Colonic mucosa (tissue), 4 donors: ENCODE data around the gene HOXC9. TPM values are rescaled to one million over a fixed set of nuclear protein-coding genes. Genes with fewer than 3 reads are reported as not detected.

ENCODE experiments used
- DNase-seq: peaks from one replicate; pipeline ENCODE4 v3.0.0-alpha.2; 2020
- H3K27ac ChIP-seq: fragments of 200-600 bp; one replicate; pipeline ENCODE4 v1.8.0; 2021
- H3K27me3 ChIP-seq: fragments of 200-600 bp; one replicate; pipeline ENCODE4 v1.8.0; 2021
- H3K36me3 ChIP-seq: fragments of 200-600 bp; one replicate; pipeline ENCODE4 v1.8.0; 2021
- H3K4me1 ChIP-seq: fragments of 200-600 bp; one replicate; pipeline ENCODE4 v1.8.0; 2021; ENCODE audit warnings: mild to moderate bottlenecking
- H3K4me3 ChIP-seq: fragments of 200-600 bp; one replicate; pipeline ENCODE4 v1.8.0; 2021
- H3K9ac ChIP-seq, 2 donors: one replicate each; pipeline ENCODE4 v1.7.0; 2013; ENCODE audit warnings: control low read depth in 2 of 2, low read depth in 2 of 2, low read length in 2 of 2
- H3K9me3 ChIP-seq: fragments of 200-600 bp; one replicate; pipeline ENCODE4 v1.8.0; 2021
- CTCF ChIP-seq: fragments of 200-600 bp; IDR thresholded peaks from one replicate; pipeline ENCODE4 v1.8.0; 2022; ENCODE audit warnings: antibody characterized with exemption, mild to moderate bottlenecking
- intact Hi-C: fragments of 100-400 bp; cut with DNase I; formaldehyde crosslinking; loops from one replicate; pipeline ENCODE4 v1.14.1; 2022
- total RNA-seq, 2 donors: library from RNA; stranded (reverse); fragmentation: NEBNext Ultra II Directional in 1 of 2; extraction: Animal tissue kit (Norgen Biotek cat#: 25700) in 1 of 2; gene quantifications; one replicate each; pipeline ENCODE4 v1.2.1, GENCODE V29; 2021
- donor health status: healthy.
- donor health status: DM: no; HTN: no; CAD: no.
- donor health status: DM: no; HTN: no; CAD: no.

Gene HOXC9
- total RNA-seq, 2 donors from 2014 or later: not detected

GRCh38 chr12:53976172-53976822 lies 23.7 kb upstream of the HOXC9 start:
- Histone ChIP-seq H3K27ac (no peak overlapping the region), H3K4me1 (no peaks in the 10 kb centered on the region), H3K27me3 (peaks cover 92% of the 10 kb centered on the region), H3K4me3 (no peak overlapping the region), H3K36me3 (no peaks in the 10 kb centered on the region), H3K9ac (no peak overlapping the region), H3K9me3 (no peaks in the 10 kb centered on the region)
- DNase-seq: no peak
- TF ChIP-seq CTCF: no peak
- intact Hi-C loops: no loop called here

GRCh38 chr12:53976823-53977595 lies 23.0 kb upstream of the HOXC9 start:
- DNase-seq: no peak
- TF ChIP-seq CTCF: no peak
- Histone ChIP-seq H3K27me3 (peaks cover 92% of the 10 kb centered on the region), H3K27ac (no peak overlapping the region), H3K4me1 (no peaks in the 10 kb centered on the region), H3K4me3 (no peak overlapping the region), H3K9ac (no peak overlapping the region), H3K9me3 (no peaks in the 10 kb centered on the region), H3K36me3 (no peaks in the 10 kb centered on the region)
- intact Hi-C loops: no loop called here

- H3K9me3 ChIP-seq: no peaks in the 10 kb centered on the region
- no peak overlapping the region for H3K4me3 ChIP-seq
- DNase-seq: no peak
- H3K27me3 ChIP-seq: peaks cover 90% of the 10 kb centered on the region
- no peaks in the 10 kb centered on the region for H3K4me1 ChIP-seq
- no peak for TF ChIP-seq CTCF
- H3K36me3 ChIP-seq: no peaks in the 10 kb centered on the region
- H3K27ac ChIP-seq: no peak overlapping the region
- intact Hi-C loops: no loop called here
- H3K9ac ChIP-seq: no peak overlapping the region
Measured at GRCh38 chr12:53977596-53978445, 22.1 kb upstream of the HOXC9 start.

GRCh38 chr12:53978477-53979356 lies 21.2 kb upstream of the HOXC9 start:
- Histone ChIP-seq H3K4me3 (no peak overlapping the region), H3K4me1 (no peaks in the 10 kb centered on the region), H3K9me3 (no peaks in the 10 kb centered on the region), H3K27me3 (peaks cover 90% of the 10 kb centered on the region), H3K27ac (no peak overlapping the region), H3K9ac (no peak overlapping the region), H3K36me3 (no peaks in the 10 kb centered on the region)
- peak; percentile 48 for DNase-seq
- intact Hi-C loops: no loop called here
- TF ChIP-seq CTCF: no peak
